H1 (cell line): ENCODE data around the gene PFDN6. TPM values are rescaled to one million over a fixed set of nuclear protein-coding genes. Genes with fewer than 3 reads are reported as not detected.

ENCODE experiments used
- CEBPB ChIP-seq: IDR thresholded peaks from 2 replicates; pipeline ENCODE4 v1.6.1; 2012; ENCODE audit warnings: low read depth, low read length
- CREB1 ChIP-seq: IDR thresholded peaks from 2 replicates; pipeline ENCODE4 v1.6.1; 2012; ENCODE audit warnings: inconsistent platforms
- CTBP2 ChIP-seq: IDR thresholded peaks from 2 replicates; pipeline ENCODE4 v1.7.0; 2011; ENCODE audit warnings: borderline replicate concordance, mild to moderate bottlenecking, moderate library complexity, mixed read lengths, low read length; ENCODE audit not compliant: insufficient read depth, insufficient read length
- EGR1 ChIP-seq: IDR thresholded peaks from 2 replicates; pipeline ENCODE4 v1.6.1; 2011; ENCODE audit warnings: low read depth, low read length, borderline replicate concordance
- GTF2F1 ChIP-seq: IDR thresholded peaks from 2 replicates; pipeline ENCODE4 v1.6.1; 2012; ENCODE audit warnings: low read depth, low read length, improper control_type of control experiment, borderline replicate concordance
- KDM1A ChIP-seq: fragments of 200-600, 300-600 bp; sonication (generic); IDR thresholded peaks from 2 replicates; pipeline ENCODE4 v1.7.1; 2016; ENCODE audit warnings: mild to moderate bottlenecking, low read length, borderline replicate concordance
- KDM5A ChIP-seq: fragments of 200-600 bp; IDR thresholded peaks from 2 replicates; pipeline ENCODE4 v1.7.1; 2012; ENCODE audit warnings: mild to moderate bottlenecking, low read length, inconsistent platforms, mixed read lengths
- NANOG ChIP-seq: IDR thresholded peaks from 2 replicates; pipeline ENCODE4 v1.6.1; 2011; ENCODE audit warnings: low read length, low read depth, mild to moderate bottlenecking, inconsistent platforms; ENCODE audit not compliant: insufficient read depth, poor library complexity, severe bottlenecking
- NRF1 ChIP-seq: IDR thresholded peaks from 2 replicates; pipeline ENCODE4 v1.6.1; 2011; ENCODE audit warnings: mild to moderate bottlenecking, low read depth, low read length, improper control_type of control experiment
- SAP30 ChIP-seq: fragments of 300-600 bp; sonication (generic); IDR thresholded peaks from 2 replicates; pipeline ENCODE4 v1.7.1; 2012; ENCODE audit warnings: low read length, moderate library complexity, mild to moderate bottlenecking, inconsistent platforms; ENCODE audit not compliant: insufficient read depth, insufficient replicate concordance
- SIN3A ChIP-seq, 2 experiments: IDR thresholded peaks in 1 of 2; conservative IDR thresholded peaks in 1 of 2; 2 replicates each; pipeline ENCODE4 v1.6.1; 2011 to 2012; ENCODE audit warnings: low read length in 2 of 2, improper control_type of control experiment in 1 of 2, low read depth in 1 of 2, mild to moderate bottlenecking in 1 of 2
- SP2 ChIP-seq: IDR thresholded peaks from 2 replicates; pipeline ENCODE4 v1.6.1; 2012; ENCODE audit warnings: mild to moderate bottlenecking, low read length, inconsistent platforms
- SP4 ChIP-seq: IDR thresholded peaks from 2 replicates; pipeline ENCODE4 v1.6.1; 2012; ENCODE audit warnings: low read length, inconsistent platforms
- SRF ChIP-seq: IDR thresholded peaks from 2 replicates; pipeline ENCODE4 v1.6.1; 2011; ENCODE audit warnings: mild to moderate bottlenecking, low read depth, low read length, moderate library complexity
- SUZ12 ChIP-seq: fragments of 200-600 bp; sonication (generic); IDR thresholded peaks from 2 replicates; pipeline ENCODE4 v1.6.1; 2012; ENCODE audit warnings: mild to moderate bottlenecking, inconsistent platforms, low read length, moderate library complexity, mixed read lengths
- TAF1 ChIP-seq: IDR thresholded peaks from 2 replicates; pipeline ENCODE4 v1.6.1; 2011; ENCODE audit warnings: mild to moderate bottlenecking, low read depth, low read length
- TAF7 ChIP-seq: optimal IDR thresholded peaks from 2 replicates; pipeline ENCODE3; 2011; ENCODE audit warnings: low read depth, mild to moderate bottlenecking, inconsistent platforms, low read length, moderate library complexity, borderline replicate concordance
- TCF12 ChIP-seq: IDR thresholded peaks from 2 replicates; pipeline ENCODE4 v1.6.1; 2011; ENCODE audit warnings: low read depth, mild to moderate bottlenecking, low read length
- YY1 ChIP-seq: IDR thresholded peaks from 2 replicates; pipeline ENCODE4 v1.6.1; 2011; ENCODE audit warnings: low read depth, mild to moderate bottlenecking, low read length
- polyA plus RNA-seq, 7 experiments: library from polyadenylated mRNA; depleted of rRNA in 3 of 7; stranded (reverse) in 5 of 7; unstranded in 2 of 7; fragments of >200 nt in 5 of 7; fragments of 200-250 nt in 2 of 7; gene quantifications; 1 replicate in 5 of 7; 2 replicates in 1 of 7; 4 replicates in 1 of 7; pipeline versions ENCODE4 v1.2.1 to v1.2.3, GENCODE V29; 2011 to 2013; ENCODE audit warnings: missing spikeins in 2 of 7, mixed read lengths in 2 of 7
- total RNA-seq: library from RNA; stranded (reverse); fragmentation: NEBNext Ultra II Directional; extraction: Animal tissue kit (Norgen Biotek cat#: 25700); gene quantifications from 2 replicates; pipeline ENCODE4 v1.2.1, GENCODE V29; 2021
- TF ChIP-seq, protein P1 (sequence below): IDR thresholded peaks from 2 replicates; pipeline ENCODE4 v1.6.1; 2011; ENCODE audit warnings: low read depth, mild to moderate bottlenecking, low read length; ENCODE audit not compliant: insufficient read depth
- TF ChIP-seq, protein P2 (sequence below): IDR thresholded peaks from 2 replicates; pipeline ENCODE4 v1.6.1; 2012; ENCODE audit warnings: inconsistent platforms

Gene PFDN6
- total and polyA plus RNA-seq, 2 of the 8 experiments (the other 6 are each of a cell fraction or from before 2014, with no cell fraction given): 32.0 to 95.7 TPM

DNA sequence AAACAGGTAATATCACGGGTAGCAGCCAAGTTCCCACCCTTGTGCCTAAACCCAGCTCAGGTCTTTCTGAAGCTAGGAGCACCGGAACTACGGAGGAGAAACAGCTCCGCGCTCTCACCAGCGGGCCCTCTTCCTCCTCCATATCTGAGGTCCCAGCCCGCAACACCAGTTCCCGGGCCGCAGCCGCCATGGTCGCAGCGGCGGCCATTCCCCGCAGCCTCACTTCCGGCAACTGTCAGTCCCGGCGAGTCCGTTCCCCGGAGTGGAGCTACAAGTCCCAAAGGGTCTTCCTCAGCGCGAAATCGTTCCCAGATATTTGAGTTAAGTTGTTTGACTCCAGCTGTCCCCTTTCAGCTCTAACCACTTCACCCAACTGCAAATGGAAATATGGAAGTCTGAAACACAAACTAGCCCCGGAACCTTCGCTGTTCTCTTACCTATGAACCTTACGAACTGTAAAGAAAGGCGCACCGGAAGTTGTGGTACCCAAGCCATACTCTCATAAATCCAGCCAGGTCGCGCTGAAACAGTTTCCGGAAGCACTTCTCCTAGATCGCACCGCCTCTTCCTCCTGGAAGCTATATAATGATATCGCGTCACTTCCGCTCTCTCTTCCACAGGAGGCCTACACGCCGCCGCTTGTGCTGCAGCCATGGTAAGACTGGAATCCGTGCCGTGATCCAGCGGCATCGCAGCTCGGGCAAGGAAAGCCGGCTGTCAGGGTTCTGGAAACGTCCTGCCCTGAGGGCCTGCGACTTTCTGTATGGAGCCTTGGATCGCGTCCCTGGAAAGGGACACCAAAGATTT lies 17.7 kb upstream of the PFDN6 start, which contains the start of the genes RPS18 and VPS52 (continued):
- TF ChIP-seq EGR1 (0 out of 2 replicates have a peak, but pooled peaks have one; percentile 7), GTF2F1 (peak; percentile 84), TAF1 (peak; percentile 97), SP4 (0 out of 2 replicates have a peak, but pooled peaks have one; percentile 93), SAP30 (no peak), KDM1A (no peak), YY1 (peak; percentile 98), NRF1 (no peak), KDM5A (peak; percentile 94), SIN3A (conservative IDR thresholded peaks at IDR 0.05 in 1 of 2, IDR thresholded peaks at IDR 0.05 in 1 of 2; ENCODE audit: low read depth in 1 of 2, low read length in 2 of 2) (peak; percentile 32 to 74; a peak in 3 of 4 replicates), TAF7 (peak; percentile 95), TCF12 (no peak), CTBP2 (peak; percentile 48), SUZ12 (no peak), NANOG (no peak), SP2 (no peak), CREB1 (peak; percentile 91), CEBPB (no peak), SRF (no peak)
- TF ChIP-seq, protein P1, sequence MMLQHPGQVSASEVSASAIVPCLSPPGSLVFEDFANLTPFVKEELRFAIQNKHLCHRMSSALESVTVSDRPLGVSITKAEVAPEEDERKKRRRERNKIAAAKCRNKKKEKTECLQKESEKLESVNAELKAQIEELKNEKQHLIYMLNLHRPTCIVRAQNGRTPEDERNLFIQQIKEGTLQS: no peak
- TF ChIP-seq, protein P2, sequence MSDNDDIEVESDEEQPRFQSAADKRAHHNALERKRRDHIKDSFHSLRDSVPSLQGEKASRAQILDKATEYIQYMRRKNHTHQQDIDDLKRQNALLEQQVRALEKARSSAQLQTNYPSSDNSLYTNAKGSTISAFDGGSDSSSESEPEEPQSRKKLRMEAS: peak; percentile 84
